ENCODE measurements around the gene CZIB.
"Not testable (repeated sequence)": the region's sequence is repeated elsewhere in the genome, so short reads cannot be mapped to it uniquely, and the experiment has no call there.

Gene CZIB

DNA sequence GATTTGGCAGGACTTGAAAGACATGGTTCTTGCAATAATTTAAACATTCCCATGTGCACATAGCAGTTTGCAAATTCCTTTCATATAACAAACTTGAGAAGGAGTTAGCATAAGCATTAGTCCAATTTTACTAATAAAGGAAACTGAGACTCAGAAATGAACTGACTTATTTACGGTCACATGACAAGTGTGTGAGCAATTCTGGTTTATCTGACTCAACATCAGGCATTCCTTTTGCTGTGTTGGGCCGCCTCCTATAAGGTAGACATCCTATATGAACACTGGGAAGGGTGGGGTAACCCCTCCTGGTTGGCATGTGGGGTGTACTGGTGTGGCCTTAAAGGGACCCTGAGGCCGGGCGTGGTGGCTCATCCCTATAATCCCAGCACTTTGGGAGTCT is 32.3 kb downstream of the CZIB start:
- no peak for DNase-seq

GRCh38 chr1:53187401-53187800 is 33.0 kb downstream of the CZIB start:
- no peak for DNase-seq

GRCh38 chr1:53186533-53186932 is 33.9 kb downstream of the CZIB start:
- no peak for DNase-seq

DNA sequence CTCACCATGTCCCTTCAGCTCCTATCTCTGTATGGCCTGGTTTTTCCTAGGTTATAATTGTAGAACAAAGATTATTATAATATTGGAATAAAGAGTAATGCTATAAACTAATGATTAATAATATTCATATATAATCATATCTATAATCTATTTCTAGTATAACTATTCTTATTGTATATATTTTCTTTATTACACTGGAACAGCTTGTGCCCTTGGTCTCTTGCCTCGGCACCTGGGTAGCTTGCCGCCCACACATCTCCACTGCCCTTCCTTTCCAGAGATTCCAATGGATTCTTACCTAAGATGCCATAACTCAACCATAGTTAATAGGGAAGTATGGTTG is 34.5 kb downstream of the CZIB start:
- DNase-seq: not testable (repeated sequence)

GRCh38 chr1:53183095-53183990 is 37.1 kb downstream of the CZIB start:
- DNase-seq: no peak

DNA sequence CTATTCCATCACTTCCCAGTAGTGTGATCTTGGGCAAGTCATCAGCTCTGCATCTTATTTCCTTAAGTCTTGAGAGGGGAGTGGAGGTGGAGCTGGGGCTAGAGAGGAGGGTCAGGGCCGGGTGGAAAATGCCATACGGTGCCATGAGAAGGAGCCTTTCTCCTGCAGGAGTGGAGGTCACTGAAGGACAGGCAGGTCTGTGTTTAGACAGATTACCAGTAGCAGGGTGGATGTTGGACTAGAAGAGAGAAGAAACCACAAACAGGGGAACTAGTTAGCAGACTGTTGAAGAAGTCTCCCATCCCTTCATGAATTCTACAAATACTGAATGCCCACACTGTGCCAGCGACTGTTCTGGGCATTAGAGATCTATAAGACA is 37.7 kb downstream of the CZIB start:
- no peak for DNase-seq

DNA sequence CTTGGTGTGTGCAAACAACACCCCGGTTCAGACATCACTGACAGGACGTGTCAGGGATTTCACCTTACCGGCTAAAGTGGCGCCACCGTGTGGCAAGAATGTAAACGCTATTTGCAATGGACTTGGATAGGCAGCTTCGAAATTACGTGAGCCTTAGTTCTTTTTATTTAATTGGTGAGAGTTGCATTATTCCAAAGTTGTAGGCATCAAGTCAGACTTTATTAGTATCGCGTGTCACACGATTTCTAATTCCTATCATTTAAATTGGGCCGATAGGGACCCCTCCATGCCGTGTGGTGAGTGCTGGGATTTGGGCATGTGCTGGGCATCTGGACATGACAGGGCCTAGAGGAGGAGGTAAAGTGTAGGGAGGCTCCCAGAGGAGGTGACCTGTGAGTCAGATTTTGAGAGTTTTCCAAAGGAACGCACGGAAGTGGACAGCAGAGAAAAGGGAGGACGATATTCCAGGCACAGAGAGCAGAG is 38.3 kb downstream of the CZIB start:
- peak; percentile 20 to 65 for DNase-seq

DNA sequence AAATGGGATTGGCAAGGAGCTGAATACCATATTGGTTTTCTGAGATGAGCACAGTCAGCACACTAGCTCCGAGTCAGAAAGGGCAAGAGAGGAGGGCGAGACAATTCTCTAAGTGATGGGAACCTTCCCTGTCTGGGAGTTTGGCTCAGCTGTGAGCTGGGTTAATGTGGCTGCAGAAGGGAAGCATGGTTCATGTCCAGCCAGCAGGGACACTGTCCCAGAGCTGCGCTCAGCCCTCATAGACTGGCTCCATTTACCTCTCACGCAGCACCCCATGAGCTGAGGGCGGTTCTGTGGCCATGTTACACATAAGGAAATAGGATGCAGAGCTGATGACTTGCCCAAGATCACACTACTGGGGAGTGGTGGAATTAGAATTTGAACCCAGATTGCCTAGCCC is 39.5 kb downstream of the CZIB start:
- DNase-seq: no peak

DNA sequence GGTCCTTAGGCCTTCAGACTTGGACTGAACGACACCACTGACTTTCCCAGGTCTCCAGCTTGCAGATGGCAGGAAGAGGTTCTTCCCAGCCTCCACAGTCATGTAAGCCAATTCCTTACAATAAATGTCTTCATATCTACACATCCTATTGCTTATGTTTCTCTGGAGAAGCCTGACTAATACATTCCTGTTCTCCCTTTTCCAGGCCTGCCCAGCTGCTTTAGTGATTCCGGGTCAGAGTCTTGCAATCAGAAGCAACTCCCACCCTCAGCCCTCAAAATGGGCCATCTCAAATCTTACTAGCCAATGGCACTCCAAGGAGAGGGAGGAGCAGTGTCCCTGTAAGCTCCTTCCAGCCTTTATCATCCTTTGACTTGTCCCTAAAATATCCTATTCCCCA is 40.2 kb downstream of the CZIB start:
- no peak for DNase-seq

DNA sequence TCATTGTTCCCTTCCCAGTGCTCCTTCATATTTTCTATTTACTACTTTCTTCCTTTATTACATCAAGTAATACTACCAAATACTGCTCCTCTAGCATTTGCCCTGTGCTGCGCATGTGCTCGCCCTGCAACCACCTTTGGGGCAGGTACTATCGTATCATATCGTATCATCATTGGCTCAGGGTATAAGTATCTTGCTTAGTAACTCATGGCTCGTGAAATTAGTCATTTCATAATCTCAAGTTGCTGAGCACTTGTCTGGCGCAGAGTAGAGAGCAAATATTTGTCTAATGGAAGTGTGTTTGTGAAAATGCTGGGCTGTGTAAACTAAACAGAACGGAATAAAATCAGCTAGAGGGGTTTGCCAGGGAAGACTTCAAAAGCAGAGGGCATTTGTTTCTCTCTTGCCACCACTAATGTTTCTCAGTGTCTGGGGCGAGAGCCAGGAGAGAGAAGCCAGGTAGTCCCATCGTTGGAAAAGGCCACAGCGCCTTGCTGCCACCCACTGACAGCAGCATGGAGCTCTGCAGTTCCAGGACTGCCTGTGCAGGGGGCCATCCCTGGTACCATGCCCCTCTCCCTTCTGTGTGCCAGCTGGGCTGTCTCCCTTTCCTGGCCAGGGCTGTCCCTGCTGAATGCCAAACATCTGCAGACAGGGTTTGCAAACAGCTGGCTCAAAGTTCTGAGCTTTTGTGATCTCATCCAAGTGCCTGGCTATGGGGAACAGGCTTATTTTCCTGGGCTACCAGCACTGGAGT is 43.8 kb downstream of the CZIB start:
- DNase-seq: peak; percentile 57 to 62

GRCh38 chr1:53174971-53175913 is 45.2 kb downstream of the CZIB start:
- peak in 1 of 2 experiments; percentile 35 for DNase-seq

DNA sequence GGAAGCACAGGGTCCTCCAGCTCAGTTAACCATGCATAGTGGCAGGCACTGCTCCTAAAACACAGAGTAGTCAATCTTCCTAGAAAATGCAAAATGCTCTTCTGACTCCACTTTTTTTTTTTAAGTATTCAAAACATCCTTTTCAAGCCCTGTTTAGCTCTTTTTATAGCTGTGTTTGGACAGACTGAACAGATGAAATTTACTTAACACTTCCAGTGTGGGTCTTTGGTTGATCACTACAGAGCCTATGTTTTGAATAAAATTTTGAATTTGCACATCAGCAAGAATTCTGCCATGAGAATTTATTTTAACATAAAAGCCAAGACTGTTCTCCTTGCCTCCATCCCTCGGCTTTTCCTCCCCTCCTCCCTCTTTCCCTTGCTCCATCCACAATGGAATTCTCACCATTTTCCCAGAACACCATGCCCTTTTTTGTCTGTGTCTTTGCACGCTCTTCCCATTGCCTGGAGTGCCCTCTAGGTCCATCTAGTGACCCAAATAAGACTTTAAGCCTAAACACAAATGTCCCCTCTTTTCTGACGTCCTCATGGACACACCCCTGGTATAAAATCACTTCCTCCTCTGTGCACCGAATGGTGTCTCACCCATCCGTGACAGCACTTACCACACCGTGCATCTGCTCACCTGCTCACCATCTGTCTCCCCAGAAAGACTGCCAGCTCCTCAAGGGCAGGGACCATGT is 47.9 kb downstream of the CZIB start:
- DNase-seq: peak; percentile 62 to 73

- no peak for DNase-seq
These were observed 53.5 kb downstream of the CZIB start for GRCh38 chr1:53166912-53167311.

- DNase-seq: no peak
These were observed 54.1 kb downstream of the CZIB start for GRCh38 chr1:53166366-53166765.

DNA sequence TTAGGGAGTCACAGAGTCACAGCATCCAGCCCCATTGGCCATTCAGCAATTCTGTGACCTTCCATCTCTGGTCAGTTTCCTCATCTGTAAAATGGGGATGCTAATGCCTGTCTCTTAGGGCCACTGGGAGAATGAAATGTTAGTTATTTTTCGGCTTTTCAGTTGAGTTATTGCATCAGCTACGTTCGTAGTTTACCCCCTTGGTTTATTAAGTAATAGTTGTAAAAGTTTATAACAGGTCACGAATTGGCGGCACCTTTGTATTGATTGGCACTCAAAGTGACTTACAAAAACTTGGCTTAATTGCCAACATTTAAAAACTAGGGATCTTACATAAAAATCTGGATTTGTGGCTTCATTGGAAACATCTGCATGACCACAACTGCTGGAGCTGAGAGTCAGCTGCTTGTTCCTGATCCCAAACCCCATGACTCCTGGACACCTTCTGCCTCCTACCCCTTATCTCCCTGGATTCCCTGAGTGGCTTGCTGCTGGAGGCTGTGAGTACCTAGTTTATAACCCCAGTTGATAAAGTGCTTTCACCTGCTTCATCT is 54.9 kb downstream of the CZIB start:
- no peak for DNase-seq

All from SHP77 (cell line).